COR-L47 (cell line): ENCODE results near the gene CAMK2B.
A peak's percentile ranks its signal among the peaks of the same experiment; 100 is the strongest.
"Not testable (repeated sequence)": the region's sequence is repeated elsewhere in the genome, so short reads cannot be mapped to it uniquely, and the experiment has no call there.

Experiments used
- DNase-seq: peaks from one replicate; lab custom pipeline; 2025; lab: John Stamatoyannopoulos, UW

The CAMK2B gene

DNA sequence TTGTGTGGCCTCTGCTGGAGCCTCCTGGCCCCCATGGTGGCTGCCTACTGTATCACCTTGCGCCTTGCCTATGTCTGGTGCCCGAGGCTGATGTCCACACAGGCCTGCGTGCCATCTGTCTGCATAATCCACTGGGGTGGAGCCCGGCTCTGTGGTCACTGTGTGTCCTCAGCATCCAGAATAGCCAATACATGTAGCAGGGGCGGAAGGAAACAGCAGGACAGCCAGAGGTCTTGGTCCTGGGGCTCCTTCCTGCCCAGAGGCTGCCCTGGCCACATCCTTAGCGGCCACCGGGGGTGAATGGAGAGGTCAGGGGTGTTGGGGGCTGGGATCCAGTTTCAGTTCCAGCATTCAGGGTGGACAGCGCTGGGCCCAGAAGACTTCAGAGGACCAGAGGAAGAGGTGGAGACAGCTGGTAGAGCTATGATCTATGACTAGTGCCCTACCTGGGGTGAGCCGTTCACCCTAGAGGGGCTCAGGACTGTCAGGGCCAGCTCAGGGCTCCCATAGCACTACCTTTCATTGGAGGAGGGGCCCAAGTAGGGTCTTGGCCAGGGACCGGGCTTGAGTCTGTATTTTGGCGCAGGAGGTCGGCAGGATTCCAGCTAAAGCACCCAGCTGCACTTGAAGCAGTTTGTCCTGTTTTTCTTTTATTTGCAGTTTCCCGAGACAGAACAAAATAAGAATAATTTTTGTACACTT is 108.7 kb downstream of the CAMK2B start:
- DNase-seq: no peak

- peak; percentile 83 for DNase-seq
Measured at GRCh38 chr7:44216019-44216418, 109.4 kb downstream of the CAMK2B start.

DNA sequence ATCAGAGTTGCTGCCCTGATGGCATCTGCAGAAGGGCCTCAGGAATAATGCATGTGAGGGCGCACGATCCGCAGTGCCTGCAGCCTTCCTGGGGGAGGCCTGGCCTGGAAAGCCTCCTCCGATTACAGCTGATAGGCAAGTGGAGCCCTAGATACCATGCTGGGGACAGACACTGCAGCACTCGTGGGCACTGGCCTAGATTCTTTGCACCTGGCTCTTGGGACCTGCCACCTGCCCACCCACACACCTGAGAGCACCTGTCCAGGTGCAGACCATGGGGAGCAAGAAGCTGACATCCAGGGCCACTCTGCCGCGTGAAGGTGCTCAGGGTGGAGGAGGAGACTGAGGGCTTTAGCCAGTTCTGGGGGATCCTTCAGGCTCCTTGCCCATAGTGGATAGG is 109.9 kb downstream of the CAMK2B start:
- DNase-seq: no peak

DNA sequence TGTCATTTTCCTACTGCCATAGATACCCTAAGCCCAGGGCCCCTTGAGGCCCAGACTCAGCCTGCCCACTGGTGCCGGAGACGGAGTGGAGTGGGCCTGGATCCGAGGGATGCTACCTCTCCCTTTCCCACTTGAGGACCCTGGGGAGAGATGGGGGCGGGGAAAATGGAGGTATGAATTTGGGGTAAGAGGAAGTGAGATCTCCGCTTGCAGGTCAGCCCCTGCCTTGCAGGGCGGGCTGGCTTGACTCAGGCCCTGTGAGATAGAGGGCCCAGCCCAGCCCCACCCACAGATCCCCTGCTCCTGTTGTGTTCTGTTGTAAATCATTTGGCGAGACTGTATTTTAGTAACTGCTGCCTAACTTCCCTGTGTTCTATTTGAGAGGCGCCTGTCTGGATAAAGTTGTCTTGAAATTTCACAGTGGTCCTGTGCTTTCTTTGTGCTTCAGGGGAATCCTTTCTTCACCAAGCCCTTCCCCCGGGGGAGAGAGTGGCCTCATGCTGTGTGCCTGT is 111.5 kb downstream of the CAMK2B start:
- no peak for DNase-seq

DNA sequence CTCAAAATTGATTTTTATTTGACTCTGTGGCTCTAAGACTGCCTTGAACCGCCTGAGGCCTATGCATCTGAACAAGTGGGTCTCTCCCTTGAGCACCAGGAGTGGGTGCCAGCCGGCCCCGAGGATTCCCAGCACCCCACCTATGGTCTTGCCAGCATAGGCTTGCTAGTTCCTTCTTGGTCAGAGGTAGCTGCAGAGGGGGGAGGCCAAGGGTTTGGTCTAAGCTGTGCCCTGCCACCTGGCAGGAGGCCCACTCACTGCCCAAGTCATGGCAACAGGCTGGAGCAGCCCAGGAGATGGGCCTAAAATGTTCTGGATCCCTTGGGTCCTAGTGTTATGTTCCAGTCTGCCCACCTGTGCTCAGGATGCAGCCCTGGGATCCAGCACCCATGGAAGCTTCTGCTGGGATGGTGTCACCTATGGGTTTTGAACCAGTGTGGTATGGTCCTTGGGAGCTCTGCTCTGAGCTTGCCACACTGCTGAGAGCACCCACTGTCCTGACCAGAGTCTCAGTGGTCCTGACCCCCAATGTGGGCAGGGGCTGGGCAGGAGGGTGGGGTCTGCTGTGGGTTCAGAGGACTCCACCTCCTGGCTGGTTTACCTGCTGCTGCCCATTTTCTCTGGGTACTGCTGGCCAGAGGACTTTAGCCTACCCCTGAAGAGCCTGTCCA is 112.1 kb downstream of the CAMK2B start:
- DNase-seq: no peak

DNA sequence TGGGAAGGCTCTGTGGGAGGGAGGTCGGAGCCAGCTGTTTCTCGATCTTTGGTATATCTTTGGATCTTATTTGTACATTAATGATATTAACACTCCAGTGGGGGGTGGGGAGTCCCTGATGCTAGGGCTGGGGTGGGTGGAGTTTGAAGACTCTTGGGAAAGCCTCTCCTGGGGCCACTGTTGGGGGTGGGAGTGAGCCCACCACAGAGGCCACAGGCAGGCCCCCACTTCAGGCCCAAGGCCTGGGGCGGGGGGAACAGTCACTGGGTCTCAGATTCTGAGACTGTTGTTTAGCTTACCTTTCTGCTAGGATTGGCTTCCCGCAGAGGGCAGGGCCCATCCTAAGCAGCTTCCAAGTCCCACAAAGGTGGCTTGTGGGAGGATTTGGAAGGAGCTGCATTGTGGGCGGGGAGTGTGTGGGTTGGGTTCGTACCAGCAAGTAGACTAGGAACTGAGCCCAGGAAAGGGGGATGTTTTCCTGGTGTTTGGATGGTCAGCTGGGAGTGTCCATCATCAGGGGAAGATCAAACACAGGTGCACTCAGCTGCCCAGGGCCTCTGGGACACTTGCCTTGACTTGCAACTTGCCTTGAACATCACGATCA is 112.7 kb downstream of the CAMK2B start:
- no peak for DNase-seq

GRCh38 chr7:44212018-44212417 is 113.4 kb downstream of the CAMK2B start:
- no peak for DNase-seq

DNA sequence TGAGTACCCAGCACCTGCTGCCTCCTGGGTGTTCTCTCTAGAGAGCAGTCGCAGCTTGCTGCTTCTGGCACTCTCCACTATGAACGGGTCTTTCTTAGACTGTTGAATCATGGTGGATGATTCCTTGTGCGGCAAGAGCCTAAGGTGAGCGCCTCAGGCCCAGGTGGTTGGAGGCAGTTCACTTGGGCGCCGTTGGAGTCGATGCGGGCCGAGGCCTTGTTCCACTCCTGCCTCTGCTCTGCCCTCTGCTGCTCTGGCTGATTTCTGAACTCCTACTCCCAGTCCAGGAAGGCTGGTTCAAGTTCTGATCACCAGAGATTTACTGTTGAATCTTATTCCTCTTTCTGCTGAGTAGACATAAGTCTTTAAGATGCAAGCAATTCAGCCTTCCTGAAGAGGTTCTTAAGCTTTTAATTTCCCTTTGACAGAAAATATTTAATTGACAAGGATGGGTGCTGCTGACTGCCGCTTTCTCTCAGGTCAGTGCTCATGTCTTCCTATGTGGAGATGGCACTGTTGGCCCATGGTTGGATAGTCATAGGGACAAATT is 114.2 kb downstream of the CAMK2B start:
- no peak for DNase-seq

- DNase-seq: no peak
Measured at GRCh38 chr7:44210107-44210506, 115.3 kb downstream of the CAMK2B start.

GRCh38 chr7:44208085-44208484 is 117.3 kb downstream of the CAMK2B start:
- no peak for DNase-seq

DNA sequence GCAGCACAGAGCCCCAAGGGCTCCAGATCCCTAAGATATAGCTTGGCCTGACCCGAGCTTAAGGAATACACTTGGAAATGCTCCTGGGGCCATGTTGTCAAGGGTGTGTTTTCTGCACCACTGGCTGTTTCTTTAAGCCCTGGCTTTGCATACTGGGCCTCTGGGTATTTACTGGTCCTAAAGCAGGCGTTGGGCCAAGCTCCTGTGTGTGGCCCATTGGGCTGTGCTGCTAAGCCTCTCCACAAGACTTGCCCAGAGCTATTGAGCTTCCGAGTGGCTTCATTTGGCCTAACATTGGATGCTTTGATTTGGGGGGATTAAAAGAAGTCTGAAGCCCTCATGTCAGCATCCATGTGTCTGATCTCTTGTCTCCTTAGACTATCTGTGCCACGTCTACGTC is 119.4 kb downstream of the CAMK2B start:
- no peak for DNase-seq

DNA sequence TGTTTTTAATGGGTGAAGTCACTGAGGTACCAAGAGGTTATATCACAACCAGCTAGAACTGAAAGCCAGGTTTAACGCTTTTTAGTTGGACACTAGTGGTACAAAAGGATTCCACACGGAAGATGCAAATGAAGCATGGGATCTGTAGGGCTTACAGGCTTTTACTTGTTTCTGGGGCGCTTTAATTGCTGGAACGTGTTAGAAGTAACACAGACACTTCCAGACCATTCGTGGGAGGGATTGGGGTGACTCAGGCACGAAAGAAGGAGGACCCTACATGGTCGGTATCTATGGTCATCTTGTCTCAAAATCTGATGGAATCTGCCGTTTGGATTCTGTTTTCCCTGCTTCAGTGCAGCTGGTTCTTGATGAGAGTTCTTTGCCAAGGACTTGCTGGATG is 123.6 kb downstream of the CAMK2B start:
- DNase-seq: no peak

- peak; percentile 98 for DNase-seq
Measured at GRCh38 chr7:44200699-44201461, 124.5 kb downstream of the CAMK2B start, which contains the start of gene YKT6. Gene YKT6, plus strand, starts transcription at chr7:44200978. Its CDS starts 158 bp downstream, at chr7:44201136.

GRCh38 chr7:44200163-44200562 is 125.2 kb downstream of the CAMK2B start:
- DNase-seq: not testable (repeated sequence)

- no peak for DNase-seq
Measured at GRCh38 chr7:44197474-44197873, 127.9 kb downstream of the CAMK2B start.

- DNase-seq: peak; percentile 55
Measured at GRCh38 chr7:44196450-44196872, 128.9 kb downstream of the CAMK2B start.

DNA sequence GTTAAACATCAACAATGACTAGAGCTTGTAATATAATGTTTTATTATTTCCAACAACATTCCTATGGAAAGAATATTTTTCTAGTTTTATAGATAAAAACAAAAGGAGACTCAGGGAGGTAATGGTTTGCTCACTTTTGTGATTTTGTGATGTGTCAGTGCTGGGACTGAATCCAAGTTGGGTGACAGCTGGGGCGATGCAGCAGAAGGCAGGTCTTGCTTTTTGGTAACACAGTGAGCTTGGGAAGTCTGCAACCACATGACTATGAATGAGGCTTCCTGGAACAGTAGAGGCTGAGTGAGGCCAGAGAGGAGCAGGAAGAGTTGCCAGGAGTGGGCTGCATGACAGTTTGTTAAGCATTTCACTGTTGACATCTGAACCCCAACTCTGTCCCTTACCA is 129.5 kb downstream of the CAMK2B start:
- DNase-seq: no peak

DNA sequence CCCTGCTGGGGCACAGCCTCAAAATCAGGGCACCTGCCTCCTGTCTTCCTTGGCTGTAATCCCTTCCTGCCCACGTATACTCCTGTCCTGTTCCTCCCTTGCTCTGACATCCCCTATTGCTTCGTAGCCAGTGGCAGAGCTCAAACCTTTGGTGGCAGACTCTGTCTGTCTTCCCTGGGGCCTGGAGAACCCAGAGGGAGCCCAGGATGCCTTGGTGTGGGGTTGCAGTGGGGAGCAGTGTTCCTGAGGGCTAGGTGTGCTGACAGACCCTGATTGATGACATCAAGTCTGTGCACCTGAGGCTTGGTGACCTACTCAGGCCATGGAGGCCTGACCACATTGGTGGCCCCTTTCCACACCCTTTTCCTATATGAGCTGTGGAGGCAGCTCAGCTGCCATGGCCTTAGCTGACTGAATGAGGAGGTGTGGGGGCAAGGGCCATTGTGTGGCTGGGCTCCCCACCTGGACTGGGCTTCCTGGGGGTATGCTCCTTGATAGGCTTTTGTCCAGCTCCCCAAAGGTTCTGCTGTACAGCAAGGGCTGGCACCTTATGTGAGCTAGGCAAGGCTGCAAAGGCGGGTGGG is 130.7 kb downstream of the CAMK2B start:
- DNase-seq: no peak

DNA sequence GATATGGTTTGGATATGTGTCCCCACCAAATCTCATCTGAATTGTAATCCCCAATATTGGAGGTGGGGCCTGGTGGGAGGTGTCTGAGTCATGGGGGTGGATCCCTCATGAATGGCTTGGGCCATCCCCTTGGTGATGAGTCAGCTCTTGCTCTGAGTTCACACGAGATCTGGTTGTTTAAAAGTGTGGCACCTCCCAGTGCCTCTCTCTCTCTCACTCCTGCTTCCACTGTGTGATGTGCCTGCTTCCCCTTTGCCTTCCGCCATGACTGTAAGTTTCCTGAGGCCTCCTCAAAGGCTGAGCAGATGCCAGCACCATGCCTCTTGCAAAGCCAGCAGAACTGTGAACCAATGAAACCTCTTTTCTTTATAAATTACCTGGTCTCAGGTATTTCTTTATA is 131.3 kb downstream of the CAMK2B start:
- DNase-seq: no peak

DNA sequence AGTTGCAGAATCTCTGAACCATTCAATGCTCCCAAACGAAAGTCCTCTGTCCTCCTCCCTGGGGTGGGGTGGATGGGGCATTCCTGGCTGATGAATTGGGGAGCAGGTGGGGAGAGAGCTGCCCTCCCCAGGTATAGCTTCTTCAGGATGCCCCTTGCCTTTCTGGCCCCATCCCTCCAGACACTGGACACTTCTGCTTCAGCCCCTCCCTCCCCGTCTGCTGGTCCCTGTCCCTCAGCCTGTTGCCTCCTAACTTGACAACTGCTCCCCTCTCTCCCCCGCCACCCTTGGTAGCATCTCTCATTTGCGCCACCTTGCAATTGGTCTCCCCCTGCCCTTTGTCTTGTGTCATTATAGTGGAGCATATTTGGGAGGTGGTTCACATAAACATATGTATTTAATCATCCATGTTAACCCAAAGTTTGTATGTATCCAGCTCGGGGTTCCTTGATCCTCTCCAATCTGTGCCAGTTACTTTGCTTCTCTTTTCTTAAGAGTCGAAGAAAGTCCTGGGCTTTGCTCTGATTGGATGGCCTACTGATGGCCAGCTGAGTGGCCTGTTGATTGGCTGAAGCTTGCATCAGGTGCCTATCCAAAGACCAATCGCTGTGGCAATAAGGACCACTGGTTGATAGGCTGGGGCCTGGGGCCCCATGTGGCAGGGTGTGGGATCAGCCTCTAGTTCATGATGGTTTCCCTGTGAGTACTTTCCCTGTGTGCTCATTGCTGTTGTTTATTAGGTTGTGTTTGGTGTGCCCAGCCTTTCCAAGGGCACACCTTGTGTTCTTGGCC is 132.2 kb downstream of the CAMK2B start:
- DNase-seq: no peak

GRCh38 chr7:44191171-44191570 is 134.2 kb downstream of the CAMK2B start:
- DNase-seq: no peak
